ENCODE measurements around the gene AMACR. TPM values are rescaled to one million over a fixed set of nuclear protein-coding genes. Genes with fewer than 3 reads are reported as not detected.

Gene AMACR
- total RNA-seq, 1 donor from 2014 or later: 1.3 TPM

DNA sequence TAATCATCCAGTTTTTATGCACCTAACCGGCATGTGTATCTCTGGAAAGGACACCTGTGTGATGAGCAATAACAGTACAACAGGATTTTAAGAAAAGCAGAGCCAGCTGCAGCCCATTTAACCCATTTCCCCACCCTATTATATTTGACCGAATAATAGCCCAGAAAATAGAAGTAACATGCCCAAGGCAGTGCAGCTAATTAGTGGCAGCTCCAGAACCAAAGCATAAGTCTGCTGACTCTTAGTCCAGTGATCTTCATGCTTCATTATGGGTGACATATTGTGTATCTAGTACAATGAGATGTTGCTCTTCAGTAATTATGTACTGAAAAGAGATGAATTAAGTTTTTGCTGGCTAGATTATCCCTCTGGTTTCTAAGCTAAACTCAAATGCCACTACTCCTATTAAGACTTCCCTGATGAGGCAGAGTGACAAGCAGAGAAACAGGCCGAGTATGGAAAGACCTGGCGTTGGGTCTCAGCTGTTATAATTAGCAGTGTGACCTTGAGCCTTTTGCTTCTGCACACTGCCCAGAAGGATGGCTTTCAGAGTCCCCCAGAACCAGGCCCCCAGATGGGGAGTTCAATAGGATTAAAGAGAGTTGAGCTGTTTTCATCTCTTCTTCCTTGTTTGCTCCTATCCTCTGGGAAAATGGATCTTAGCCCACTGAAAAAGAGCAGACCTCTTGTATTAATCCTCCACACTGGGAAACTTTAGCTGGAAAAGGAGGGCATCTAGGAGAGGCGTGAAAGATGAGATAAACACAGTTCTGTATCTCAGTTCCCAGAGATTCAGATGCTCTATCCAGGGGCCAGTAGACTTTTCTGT lies 45.9 kb upstream of the AMACR start:
- Histone ChIP-seq H3K27ac (peak overlapping the region; percentile 38 to 49), H3K27me3 (no peaks in the 10 kb centered on the region), H3K36me3 (no peaks in the 10 kb centered on the region), H3K9me3 (no peaks in the 10 kb centered on the region), H3K4me1 (peaks cover 0 to 4% of the 10 kb centered on the region in 2 donors), H3K4me3 (no peak overlapping the region)
- intact Hi-C loops (cut with DNase I): no loop called here
- DNase-seq (ENCODE audit: low spot score in 2 of 2): no peak
- TF ChIP-seq, protein P1, sequence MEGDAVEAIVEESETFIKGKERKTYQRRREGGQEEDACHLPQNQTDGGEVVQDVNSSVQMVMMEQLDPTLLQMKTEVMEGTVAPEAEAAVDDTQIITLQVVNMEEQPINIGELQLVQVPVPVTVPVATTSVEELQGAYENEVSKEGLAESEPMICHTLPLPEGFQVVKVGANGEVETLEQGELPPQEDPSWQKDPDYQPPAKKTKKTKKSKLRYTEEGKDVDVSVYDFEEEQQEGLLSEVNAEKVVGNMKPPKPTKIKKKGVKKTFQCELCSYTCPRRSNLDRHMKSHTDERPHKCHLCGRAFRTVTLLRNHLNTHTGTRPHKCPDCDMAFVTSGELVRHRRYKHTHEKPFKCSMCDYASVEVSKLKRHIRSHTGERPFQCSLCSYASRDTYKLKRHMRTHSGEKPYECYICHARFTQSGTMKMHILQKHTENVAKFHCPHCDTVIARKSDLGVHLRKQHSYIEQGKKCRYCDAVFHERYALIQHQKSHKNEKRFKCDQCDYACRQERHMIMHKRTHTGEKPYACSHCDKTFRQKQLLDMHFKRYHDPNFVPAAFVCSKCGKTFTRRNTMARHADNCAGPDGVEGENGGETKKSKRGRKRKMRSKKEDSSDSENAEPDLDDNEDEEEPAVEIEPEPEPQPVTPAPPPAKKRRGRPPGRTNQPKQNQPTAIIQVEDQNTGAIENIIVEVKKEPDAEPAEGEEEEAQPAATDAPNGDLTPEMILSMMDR (IDR thresholded peaks at IDR 0.05): no peak

DNA sequence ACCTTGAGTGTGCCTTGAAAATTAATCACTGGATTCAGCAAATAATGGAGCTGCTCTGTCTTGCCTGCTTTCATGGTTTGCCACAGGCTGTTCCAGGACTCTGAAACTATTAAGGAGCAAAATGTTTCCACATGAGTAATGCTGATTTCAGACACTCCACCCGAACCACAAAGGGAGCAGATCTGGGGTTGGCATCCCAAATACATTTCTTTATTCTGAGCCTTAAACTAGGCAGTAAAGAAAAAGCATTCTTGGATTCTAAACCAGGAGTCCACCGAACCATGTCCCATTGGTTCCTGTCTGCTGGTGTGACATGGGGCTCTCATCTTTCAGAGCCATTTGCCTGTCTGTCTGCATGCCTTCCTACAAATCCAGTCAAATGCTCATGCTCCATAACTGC lies 45.3 kb upstream of the AMACR start:
- Histone ChIP-seq H3K9me3 (no peaks in the 10 kb centered on the region), H3K4me3 (no peak overlapping the region), H3K4me1 (peaks cover 0 to 4% of the 10 kb centered on the region in 2 donors), H3K27me3 (no peaks in the 10 kb centered on the region), H3K36me3 (no peaks in the 10 kb centered on the region), H3K27ac (peak overlapping the region; percentile 38 to 49)
- no peak for DNase-seq (ENCODE audit: low spot score in 2 of 2)
- intact Hi-C loops (cut with DNase I): no loop called here
- TF ChIP-seq, protein P1 (IDR thresholded peaks at IDR 0.05): no peak

DNA sequence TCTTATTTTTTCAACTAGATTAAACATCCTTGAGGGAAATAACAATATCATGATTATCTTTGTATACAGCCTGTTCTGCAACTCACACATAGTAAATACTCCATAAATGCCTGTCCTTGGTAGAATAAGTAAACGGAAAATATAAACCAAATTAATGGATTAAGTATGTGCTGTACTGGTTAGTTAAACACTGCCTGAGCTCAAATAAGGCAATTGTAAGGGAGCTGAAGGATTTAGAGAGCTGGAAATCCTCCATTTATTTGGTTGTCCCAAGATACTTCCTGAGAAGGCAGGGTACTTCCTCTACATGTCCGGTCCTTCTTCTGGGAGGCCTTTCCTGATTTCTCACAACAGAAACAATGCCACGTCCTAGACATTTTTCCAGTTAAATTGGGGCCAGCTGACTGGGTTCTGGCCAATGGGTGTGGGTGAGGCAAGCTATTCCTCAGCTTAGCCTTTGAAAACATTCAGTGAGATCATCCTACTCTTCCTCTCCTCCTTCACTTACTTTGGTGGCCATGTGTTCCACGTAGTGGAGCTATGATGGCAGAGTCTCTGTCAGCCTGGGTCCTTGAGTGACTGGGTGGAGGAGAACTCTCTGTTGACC lies 43.6 kb upstream of the AMACR start:
- no peaks in the 10 kb centered on the region for H3K36me3 ChIP-seq
- TF ChIP-seq, protein P1 (IDR thresholded peaks at IDR 0.05): no peak
- intact Hi-C loops (cut with DNase I): no loop called here
- H3K9me3 ChIP-seq: no peaks in the 10 kb centered on the region
- DNase-seq (ENCODE audit: low spot score in 2 of 2): no peak
- H3K27me3 ChIP-seq: no peaks in the 10 kb centered on the region
- peak overlapping the region in 1 of 2 donors; percentile 19 for H3K27ac ChIP-seq
- peaks cover 0 to 4% of the 10 kb centered on the region in 2 donors for H3K4me1 ChIP-seq
- no peak overlapping the region for H3K4me3 ChIP-seq

DNA sequence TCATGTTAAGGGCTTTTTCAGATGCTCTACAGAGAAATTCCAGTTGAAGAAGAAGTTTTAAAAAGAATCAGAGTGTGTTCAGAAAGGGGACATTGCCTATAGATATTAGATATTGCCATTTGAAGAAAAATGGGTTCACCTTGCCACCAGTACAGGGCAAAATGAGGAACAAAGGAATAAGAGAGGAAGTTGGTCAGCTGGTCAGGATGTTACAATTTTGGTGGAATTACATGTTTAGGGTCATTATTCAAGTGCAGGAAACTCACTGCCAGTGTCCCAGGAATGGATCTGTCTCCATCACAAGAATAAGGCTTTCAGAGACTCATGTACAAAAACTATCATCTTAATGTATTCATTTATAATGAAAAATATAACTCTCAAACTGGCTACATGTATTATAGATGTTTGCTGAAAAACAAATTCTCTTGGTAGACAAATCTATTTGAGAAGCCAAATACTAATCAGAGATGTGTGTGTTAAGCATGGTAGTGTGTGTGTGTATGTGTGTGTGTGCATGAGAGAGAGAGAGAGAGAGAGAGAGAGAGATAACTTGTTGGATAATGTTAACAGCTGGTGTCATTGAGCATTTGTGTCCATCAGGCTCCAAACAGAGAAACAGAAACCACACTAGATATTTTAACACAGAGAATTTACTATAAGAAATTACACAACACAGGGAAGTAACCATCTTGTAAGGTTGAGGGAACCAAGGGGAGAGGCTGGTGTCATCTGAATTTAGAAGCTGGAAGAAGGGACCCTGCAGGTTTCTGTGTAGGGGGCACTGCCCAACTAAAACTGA lies 40.1 kb upstream of the AMACR start:
- H3K4me1 ChIP-seq: peaks cover 4 to 25% of the 10 kb centered on the region in 2 donors
- no peak for DNase-seq (ENCODE audit: low spot score in 2 of 2)
- no peaks in the 10 kb centered on the region for H3K9me3 ChIP-seq
- H3K36me3 ChIP-seq: no peaks in the 10 kb centered on the region
- H3K4me3 ChIP-seq: no peak overlapping the region
- TF ChIP-seq, protein P1 (IDR thresholded peaks at IDR 0.05): no peak
- H3K27ac ChIP-seq: no peak overlapping the region
- no peaks in the 10 kb centered on the region for H3K27me3 ChIP-seq
- intact Hi-C loops (cut with DNase I): no loop called here

DNA sequence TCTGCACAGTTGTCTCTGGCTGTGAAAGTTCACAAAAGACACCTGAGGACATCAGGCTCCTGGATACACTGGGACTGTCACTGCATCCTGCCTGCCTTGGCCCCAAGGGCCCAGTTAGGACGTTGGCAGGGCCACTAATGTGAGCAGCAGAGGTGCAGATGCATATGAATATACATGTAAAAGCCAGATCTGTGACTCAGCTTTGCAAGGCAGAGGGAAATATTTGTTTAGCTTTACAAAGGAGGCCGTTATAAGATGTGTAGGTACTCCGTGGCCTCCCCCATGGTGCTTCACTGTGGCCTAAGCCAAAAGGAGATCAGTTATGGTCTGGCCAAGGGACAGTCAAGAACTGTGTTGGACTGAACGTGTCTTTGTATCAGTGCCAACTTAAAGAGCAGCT lies 39.3 kb upstream of the AMACR start:
- Histone ChIP-seq H3K4me1 (peaks cover 7 to 24% of the 10 kb centered on the region in 2 donors), H3K27me3 (no peaks in the 10 kb centered on the region), H3K27ac (no peak overlapping the region), H3K4me3 (no peak overlapping the region), H3K36me3 (no peaks in the 10 kb centered on the region), H3K9me3 (no peaks in the 10 kb centered on the region)
- TF ChIP-seq, protein P1 (IDR thresholded peaks at IDR 0.05): no peak
- DNase-seq (ENCODE audit: low spot score in 2 of 2): no peak
- intact Hi-C loops (cut with DNase I): no loop called here
